HG03378 (cell line): Measurements from ENCODE around the gene ATF6B.
A peak's percentile ranks its signal among the peaks of the same experiment; 100 is the strongest.

ENCODE experiments used
- ATAC-seq: cut with Tn5 transposase; IDR thresholded peaks from one replicate; pipeline ENCODE4 v1.9.1; 2021; ENCODE audit warnings: mild to moderate bottlenecking, moderate library complexity; ENCODE audit not compliant: unreplicated experiment

Gene ATF6B

DNA sequence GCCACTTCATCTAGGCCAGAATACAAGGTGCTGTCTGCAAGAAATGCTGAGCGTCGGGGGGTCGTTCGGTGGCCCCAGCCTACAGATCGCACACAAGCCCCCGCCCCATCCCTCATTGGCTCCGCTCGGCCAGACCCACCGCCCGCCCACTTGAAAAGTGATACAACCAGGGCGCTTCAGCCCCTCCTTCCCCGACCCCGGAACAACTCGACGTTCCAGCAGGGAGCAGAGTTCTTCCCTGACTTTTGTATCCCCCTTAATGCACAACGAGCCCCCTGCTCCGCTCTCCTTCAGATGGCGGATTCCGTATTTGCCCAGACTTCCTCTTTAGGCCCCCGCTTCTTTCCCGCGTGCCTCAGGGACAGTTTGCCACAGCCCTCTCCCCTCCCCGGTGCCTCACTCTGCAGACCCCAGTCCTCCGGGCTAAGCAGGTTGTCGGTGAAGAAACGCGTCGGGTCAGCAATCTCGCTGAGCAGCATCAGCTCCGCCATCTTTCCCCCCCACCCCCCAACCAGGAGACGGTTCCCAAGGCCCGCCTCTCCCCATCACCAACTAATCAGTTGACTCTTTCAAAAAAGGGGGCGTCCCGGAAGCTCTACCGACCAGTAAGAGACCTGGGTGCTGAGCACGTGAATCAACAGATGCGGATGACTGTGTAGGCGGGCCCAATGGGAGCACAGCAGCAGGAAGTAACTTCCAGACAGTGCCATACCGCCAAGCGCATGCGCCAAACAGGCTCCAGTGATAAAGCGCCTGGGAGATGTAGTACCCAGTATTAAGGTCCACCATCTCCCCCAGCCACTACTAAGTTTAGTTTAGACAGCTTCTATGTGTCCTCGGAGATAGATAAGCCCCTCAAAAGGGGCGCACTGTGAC lies at the start of gene ATF6B:
ATF6B (minus strand) TSS at position 530 of the 876 bp plus-strand sequence; CDS start at position 491, 39 bp downstream.
- ATAC-seq: peak; percentile 81

DNA sequence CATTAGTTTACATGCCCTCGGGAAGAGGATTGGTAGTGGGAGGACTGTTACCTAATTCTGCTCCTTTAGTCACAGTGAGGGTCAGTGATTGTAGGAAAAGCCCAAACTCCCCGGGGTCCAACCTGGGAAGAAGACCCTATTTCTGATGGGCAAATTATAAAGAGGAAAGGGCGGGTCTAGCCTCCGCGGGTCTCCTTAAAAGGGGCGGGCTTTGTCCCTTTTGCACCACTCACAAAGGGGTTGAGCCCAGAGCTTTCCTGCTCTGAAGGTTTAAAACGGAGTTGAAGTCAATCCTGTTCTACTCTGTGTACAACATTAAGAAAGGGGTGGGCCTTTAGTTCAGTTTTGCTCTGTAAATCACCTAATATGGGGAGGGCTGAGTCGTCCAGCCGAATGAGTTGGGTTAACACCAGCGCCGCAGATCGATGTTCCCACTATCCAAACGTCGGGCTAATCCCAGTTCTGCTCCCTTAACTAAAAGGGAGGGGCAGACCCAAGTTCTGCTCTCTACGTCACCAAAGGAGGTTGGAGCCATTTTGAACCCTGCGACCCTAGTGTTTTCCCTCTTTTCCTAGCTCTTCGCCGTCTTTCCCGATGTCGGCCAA lies 49.2 kb upstream of the ATF6B start:
- no peak for ATAC-seq

DNA sequence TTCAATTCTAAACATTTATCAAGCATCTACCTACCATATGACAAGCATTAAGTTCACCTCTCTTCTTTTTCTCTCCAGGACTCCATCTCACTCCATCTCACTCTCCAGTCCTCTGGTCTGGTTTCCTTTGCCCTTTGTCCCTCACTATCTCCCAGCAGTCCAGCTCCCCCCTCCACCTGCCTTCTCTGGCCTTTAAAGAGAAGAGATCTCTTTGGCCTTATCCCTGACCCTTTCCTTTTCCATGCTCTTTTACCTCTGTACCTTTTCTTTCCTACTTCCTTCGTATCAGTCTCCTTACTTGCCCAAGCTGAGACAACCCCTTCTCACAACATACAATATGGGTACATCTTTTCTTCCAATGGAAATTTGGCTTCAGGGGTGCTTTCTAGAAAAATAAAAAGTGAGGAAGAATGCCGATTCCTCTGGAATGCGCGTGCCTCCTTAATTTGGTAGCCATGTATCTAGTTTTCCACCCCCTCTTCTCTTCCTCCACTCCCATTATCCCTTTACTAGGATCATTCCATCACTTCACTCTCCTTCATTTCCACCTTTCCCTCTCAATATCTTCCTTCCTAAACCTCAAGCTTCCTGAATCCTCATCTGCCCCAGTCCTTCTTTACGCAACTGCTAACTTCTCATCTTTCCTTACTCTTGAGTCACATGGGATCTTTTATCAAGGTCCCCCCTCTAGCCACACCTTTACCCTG lies 48.6 kb upstream of the ATF6B start:
- no peak for ATAC-seq

DNA sequence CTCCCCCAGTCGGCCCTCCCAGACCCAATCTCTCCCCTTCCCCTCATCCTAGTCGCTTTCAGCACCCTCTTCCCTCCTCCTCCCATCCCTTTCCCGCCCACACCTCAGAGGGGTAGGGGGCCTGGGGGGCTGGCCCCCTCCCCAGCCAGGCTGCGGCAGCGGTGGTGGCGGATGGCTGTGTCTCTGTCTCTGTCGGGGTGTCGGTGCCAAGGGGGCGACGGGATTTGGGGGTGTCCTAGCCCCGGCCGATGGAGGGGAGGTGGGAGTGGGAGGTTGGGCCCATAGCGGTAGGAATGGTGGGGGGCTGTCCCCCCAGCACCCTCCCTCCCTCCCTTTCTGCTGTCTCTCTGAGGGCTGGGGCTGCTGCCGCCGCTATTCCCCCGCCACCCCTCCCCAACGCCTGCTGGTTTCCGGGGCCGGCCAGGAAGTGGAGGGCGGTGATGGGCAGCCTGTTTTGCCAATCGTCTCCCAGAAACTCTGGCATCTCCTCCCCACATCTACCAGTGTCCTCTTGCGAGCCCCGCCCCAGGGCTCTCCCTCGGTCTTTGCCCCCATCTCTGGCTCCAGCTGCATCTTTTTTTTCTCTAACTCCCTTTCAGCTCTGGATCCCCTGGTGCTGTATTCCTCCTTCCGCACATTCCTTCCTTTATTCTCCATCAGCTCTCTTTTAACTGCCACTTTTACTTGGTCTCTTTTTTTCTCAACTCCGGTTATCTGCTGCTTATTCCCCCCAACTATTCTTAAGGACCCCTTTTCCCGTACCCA lies 47.8 kb upstream of the ATF6B start, which contains the start of gene AGPAT1:
AGPAT1 (minus strand) TSS at position 374 of the 765 bp plus-strand sequence. CDS start 4,588 bp downstream, outside the sequence.
- ATAC-seq: peak; percentile 29

DNA sequence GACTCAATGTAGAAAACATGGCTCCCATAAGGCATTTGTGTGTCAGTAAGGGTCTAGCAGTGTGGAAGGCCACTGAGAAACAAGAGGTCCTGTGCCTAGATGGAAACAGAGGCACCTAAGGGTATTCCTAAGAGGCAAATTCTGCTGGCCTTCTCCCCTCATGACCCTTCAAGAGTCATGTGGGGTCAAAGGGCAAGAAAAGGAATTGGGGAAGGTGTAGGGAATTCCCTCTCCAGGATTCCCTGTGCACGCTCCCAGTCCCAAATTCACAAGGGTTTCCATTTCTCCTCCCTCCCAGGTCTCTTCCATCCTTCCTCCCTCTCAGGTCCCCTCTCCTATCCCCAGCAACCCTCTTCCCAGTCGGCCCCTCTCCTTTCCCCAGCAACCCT lies 47.3 kb upstream of the ATF6B start:
- no peak for ATAC-seq

DNA sequence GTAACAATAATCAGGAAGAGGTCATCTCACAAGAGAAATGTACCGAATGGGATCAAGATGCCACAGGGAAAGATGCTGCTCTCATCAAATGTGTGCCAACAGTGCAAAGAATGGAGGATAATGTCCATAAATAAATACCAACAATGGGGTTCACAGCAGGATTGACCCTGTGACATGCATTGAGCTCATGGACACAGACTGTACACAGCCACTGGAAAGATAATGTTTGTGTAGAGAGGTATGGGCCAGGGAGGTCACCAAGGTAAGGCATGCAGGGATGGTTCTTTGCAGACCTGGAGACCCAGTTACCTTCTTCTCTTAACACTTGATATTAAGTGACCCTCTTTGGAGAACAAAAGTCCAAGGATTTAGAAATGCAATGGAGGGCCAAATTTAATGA lies 46.4 kb upstream of the ATF6B start:
- ATAC-seq: no peak

DNA sequence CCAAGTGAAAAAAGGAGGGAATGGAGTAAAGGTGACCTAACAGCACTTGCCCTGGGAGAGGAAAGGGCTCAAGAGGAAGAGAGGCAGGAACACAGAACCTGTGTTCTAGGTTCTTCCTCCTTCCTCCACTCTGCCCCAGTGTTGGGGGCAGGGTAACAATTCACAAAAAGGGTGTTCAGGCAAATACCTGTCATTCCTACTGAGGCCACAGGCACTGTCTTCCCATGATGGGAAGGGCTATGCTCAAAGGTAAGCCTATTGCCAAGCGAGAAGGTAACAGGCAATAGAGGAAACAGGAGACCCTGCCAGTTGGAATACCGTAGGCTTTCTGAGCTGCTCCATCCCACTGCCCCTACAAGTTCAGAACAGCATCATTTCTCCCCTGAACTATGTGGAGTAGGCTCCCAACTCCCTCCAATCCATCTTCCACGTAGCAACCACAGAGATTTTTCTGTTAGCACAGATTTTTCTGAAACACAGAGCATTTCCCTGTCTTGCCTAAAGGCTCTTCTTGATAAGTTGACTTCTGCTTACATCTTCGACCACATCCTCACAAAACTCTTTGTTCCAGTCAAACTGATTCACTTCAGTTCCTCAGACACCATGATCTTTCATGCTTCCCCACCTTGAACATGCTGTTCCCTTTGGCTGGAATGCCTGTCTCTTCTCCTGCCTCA lies 45.1 kb upstream of the ATF6B start:
- no peak for ATAC-seq

DNA sequence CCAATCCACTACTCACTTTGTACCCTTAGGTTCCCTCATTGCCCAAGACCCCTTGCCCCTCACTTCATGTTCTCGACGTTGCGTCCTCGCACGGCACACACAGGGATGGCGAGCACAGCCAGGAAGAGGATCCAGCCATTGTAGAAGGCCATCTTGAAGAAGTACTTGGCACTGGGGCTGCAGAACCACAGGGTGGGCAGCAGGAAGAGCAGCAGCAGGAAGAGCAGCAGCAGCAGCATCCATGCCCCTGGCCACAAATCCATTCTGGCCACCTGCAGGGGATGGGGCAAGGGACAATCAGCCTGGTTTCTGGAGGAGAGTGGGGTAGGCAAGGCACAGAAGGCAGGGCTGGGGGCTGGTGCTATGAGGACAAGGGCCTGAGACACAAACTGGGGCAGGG lies 43.2 kb upstream of the ATF6B start:
- ATAC-seq: no peak

DNA sequence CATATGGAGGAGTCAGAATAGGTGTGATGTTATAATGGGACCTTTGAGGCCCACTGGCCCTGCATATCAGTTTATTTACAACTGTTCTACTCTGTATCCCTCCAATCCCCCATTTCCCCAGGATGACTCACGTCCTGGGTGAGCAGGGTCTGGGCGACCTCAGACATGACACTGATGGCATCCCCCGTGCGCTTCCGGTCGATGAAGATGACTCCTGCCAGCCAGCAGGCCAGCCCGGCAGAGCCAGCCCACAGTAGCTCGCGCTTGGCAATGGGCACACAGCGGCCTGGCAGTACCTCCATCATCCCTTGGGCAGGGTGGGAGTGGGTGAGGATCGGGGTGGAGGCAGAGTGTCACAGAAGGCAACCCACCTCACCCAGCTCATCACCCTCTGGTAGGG lies 42.2 kb upstream of the ATF6B start:
- no peak for ATAC-seq

DNA sequence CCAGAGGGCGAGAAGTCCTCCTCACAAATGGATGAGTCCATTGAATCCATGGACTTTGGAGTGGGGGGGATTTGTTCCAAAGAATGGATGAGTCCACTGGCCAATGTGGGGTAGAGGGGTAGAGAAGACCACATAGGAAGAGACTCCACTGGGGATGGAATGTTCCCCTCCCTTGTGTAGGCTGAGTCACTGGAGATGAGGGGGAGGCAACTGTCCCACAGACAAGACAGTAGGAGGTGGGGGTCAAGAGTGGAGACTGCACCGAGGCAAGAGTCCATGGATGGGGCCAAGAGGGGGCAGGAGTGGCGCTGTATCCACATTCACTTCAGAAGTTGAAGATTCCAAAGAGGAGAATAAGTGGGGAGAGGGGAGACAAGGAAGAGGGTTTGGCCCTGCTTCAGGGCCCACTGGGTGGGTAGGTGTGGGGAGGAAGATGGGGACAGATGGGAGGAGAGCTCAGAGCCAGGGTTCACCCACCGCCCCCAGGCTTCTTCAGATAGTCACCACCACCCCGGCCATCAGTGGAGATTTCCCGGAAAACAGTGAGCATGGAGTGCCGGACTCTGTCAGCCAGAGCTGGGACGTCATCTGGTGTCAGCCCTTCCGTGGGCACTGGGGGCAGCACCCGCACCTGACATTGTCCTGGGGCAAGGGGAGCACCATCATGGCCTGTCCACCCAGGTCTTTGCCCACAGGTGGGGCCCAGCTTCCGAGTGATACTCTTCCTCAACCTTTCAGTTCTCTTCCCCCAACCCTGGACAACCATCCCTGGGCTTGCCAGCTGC lies 41.0 kb upstream of the ATF6B start:
- ATAC-seq: no peak

DNA sequence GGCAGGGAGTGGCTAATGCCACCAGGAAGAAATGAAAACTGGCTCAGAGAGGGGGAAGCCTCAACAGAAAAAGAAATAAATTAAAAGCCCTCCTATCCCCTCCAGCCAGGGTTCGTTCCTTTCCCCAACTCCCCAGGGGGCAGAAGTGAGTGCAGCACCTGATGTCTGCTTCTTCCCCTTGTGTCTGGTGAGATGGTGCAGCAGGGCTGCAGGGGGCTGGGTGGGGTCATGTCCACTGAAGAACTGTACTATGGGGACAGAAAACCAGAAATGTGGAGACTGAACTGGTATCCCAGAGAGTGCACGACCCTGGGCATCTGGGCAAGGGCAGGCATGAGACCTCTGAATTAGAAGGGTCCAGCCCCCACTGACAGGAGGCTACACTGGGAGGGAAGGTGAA lies 40.3 kb upstream of the ATF6B start:
- no peak for ATAC-seq

DNA sequence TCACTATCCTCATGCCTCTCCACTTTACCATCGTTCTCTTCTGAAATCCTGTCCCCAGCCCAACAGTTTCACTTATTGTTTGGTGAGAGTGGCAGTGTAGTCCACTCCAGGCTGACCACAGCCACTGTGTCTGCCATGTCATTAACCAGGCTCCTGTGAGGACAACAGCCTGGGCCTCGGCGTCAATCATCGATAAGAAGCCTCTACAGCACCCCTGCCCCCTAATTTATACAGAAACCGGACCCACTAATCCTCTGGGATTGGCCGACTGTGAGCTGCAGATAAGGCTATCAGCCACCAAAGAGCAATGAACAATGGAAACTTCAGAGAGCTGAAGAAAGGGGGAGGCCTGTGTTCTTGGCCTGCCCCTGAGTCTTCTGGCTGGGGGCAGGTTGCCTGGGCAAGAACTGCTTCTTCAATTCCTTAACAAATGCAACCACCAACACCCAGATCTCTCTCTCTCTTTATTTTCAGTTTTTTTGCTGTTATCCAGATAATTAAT lies 39.8 kb upstream of the ATF6B start:
- ATAC-seq: no peak

DNA sequence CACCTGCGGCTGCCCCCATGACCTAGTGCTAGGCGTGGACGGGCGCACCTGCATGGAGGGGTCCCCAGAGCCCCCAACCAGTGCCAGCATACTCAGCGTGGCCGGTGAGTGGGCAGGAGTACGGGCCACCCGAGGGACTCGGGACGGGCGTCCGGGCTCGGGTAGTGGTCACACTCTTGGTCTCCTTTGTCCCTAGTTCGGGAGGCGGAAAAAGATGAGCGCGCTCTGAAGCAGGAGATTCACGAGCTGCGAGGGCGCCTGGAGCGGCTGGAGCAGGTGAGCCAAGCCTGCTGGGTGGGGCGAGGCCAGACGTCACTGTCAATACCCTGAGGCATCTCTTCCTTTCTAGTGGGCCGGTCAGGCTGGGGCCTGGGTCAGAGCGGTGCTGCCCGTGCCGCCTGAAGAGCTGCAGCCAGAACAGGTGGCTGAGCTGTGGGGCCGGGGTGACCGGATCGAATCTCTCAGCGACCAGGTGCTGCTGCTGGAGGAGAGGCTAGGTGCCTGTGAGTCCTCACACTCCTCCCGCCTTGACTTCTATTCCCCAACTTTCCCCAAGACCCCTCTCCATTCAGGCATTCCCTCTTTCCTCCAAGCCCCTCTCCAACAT lies 39.2 kb upstream of the ATF6B start:
- ATAC-seq: no peak

DNA sequence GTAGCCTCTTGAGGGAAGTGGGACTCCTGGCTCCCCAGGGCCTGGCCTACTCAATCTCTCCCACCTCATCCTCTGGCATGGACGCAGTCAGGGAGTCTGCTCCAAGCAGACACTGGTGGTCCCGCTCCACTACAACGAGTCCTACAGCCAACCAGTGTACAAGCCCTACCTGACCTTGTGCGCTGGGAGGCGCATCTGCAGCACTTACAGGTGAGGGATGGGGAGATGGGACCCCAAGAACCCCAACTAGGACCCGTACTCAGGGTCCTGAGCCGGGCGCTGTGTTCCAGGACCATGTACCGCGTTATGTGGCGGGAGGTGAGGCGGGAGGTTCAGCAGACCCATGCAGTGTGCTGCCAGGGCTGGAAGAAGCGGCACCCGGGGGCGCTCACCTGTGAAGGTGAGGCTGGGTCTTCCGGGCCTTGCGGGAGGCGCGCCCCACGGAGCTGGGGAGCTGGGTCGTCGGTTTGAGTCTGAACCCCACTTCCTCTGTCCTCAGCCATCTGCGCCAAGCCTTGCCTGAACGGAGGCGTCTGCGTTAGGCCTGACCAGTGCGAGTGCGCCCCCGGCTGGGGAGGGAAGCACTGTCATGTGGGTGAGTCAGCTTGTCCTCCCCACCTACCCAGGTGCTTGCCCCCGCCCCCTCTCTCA lies 38.5 kb upstream of the ATF6B start:
- no peak for ATAC-seq

DNA sequence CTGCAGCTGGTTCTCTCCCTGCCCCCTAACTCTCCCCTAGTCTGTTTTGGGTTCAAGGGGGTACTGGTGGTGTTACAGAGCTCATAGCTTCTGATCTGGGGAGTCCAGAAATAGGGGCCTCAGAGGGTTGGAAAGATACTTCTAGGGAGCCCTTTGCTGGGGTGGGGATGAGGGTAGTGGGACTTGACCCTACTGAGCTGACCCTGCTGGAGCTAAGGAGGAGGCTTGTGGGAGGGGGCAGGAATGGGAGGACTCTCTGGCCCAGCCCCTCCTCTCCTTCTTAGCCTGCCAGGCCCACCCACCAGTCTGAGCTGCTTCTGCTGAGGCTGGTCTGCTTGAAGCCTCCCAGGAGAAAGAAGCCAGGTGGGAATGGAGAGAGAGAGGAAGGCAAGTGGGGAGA lies 36.2 kb upstream of the ATF6B start, which contains the start of gene EGFL8:
EGFL8 (plus strand) TSS at position 301 of the 400 bp plus-strand sequence. CDS start 1,571 bp downstream, outside the sequence.
- no peak for ATAC-seq

DNA sequence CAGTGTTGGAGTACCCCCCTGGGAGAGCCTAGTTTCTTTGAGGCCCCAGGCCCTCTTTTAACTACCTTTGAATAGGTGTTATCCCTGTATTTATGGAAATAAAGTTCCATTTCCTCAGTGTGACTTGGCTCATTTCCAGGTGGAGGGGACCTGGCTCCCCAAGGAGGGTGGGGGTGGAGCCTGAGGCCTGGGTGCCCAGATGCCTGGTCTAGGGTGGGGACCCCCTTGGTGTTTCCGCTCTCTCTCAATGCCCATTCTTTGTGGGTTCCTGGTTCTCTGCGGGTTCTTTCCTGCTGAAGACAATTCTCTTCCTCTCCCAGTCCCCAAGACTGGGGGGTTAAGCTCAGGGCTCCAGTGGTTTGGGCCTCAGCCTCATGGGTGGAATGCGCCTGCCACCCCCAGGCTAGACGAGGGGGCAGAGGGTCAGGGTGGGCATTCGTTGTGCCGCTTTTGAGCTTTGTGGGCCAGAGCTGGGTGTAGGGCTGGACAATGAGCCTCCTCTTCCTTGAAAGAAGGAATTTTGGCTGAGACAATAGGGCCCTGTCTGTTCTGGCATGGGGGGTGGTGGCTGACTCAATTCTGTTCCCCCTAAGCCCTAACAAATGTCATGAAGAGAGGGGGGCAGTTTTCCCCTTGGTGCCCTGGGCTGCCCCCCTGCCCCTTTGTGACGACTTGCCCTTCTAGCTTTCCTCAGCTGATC lies 35.7 kb upstream of the ATF6B start:
- no peak for ATAC-seq

DNA sequence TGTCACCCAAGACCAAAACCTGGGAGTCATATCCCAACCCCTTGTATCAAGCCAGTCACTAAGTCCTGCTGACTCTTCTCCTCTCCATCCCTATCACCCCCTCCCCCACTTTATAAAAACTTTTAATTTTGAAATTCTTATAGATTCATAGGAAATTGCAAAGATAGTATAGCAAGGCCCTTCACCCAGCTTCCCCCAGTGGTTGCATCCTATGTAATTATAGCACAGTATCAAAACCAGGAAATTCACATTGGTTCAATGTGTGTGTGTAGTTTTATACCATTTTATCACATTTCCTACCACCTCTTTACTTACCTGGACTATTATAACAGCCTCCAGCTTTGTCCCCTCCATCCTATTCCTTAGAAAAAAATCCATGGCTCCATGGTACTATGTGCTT lies 30.0 kb upstream of the ATF6B start:
- no peak for ATAC-seq

DNA sequence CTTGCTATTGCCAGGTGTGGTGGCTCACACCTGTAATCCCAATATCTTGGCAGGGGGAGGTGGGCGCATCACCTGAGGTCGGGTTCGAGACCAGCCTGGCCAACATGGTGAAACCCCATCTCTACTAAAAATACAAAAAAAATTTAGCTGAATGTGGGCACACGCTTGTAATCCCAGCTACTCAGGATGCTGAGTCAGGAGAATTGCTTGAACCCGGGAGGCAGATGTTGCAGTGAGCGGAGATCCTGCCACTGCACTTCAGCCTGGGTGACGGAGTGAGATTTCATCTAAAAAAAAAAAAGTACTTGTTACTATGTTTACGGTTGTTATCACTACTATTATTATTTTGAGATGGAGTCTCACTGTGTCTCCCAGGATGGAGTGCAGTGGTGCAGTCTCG lies 28.8 kb upstream of the ATF6B start:
- ATAC-seq: no peak
